ENCODE measurements around the gene ARL13B. TPM values are rescaled to one million over a fixed set of nuclear protein-coding genes. Genes with fewer than 3 reads are reported as not detected.

ARL13B gene
- total and polyA plus RNA-seq, 2 of the 13 experiments (the other 11 are each of a cell fraction or from before 2014, with no cell fraction given), result 2.2 to 9.6 TPM

GRCh38 chr3:94062513-94063404, 82.8 kb downstream of the ARL13B start, which contains the start of the genes DHFR2 and NSUN3 (continued):
- TF ChIP-seq IRX3 (CRISPR knock-in tag; IDR thresholded peaks at IDR 0.05; ENCODE audit: borderline replicate concordance, low read depth), result no peak
- TF ChIP-seq ZNF562 (CRISPR knock-in tag; IDR thresholded peaks at IDR 0.05; ENCODE audit: borderline replicate concordance), result no peak
- TF ChIP-seq ZNF24 (IDR thresholded peaks at IDR 0.05), result no peak
- no peak for TF ChIP-seq ZFP36 (IDR thresholded peaks at IDR 0.05; ENCODE audit: borderline replicate concordance, low read depth, low read length, partially characterized antibody)
- no peak for TF ChIP-seq ZNF646 (CRISPR knock-in tag; IDR thresholded peaks at IDR 0.05)
- TF ChIP-seq LCORL (IDR thresholded peaks at IDR 0.05), result peak; percentile 68; the same call in 1 of the 2 replicates
- no peak; the same call in none of the 2 replicates for TF ChIP-seq LCORL (CRISPR knock-in tag; IDR thresholded peaks at IDR 0.05)
- 0 out of 2 replicates have a peak, but pooled peaks have one; percentile 24 for TF ChIP-seq HDAC1 (CRISPR knock-in tag; IDR thresholded peaks at IDR 0.05)
- TF ChIP-seq ISL2 (CRISPR knock-in tag; IDR thresholded peaks at IDR 0.05), result no peak
- no peak for TF ChIP-seq HOXD1 (CRISPR knock-in tag; IDR thresholded peaks at IDR 0.05)
- peak in 1 of 2 experiments; percentile 56; a peak in 1 of 4 replicates for TF ChIP-seq KLF16 (CRISPR knock-in tag; IDR thresholded peaks at IDR 0.05)
- no peak for TF ChIP-seq ZFP82 (CRISPR knock-in tag; IDR thresholded peaks at IDR 0.05; ENCODE audit: borderline replicate concordance)
- peak; percentile 44; the same call in 1 of the 2 replicates for TF ChIP-seq SIX4 (CRISPR knock-in tag; IDR thresholded peaks at IDR 0.05)
- no peak for TF ChIP-seq AHR (CRISPR knock-in tag; IDR thresholded peaks at IDR 0.05)
- 0 out of 2 replicates have a peak, but pooled peaks have one; percentile 10 for TF ChIP-seq NR2F6 (IDR thresholded peaks at IDR 0.05)
- no peak for TF ChIP-seq NR2F6 (CRISPR knock-in tag; IDR thresholded peaks at IDR 0.05)
- TF ChIP-seq ARID5B (CRISPR knock-in tag; IDR thresholded peaks at IDR 0.05), result no peak; the same call in 1 of the 2 replicates
- TF ChIP-seq ZNF615 (CRISPR knock-in tag; IDR thresholded peaks at IDR 0.05; ENCODE audit: borderline replicate concordance), result 0 out of 2 replicates have a peak, but pooled peaks have one; percentile 57
- TF ChIP-seq RBAK (CRISPR knock-in tag; IDR thresholded peaks at IDR 0.05), result no peak
- 0 out of 2 replicates have a peak, but pooled peaks have one; percentile 47 for TF ChIP-seq SNAPC2 (CRISPR knock-in tag; IDR thresholded peaks at IDR 0.05)
